NCI-H128 (cell line): ENCODE results near the gene TUT4.

ENCODE experiments used
- DNase-seq: peaks from one replicate; lab custom pipeline; 2025; ENCODE audit not compliant: unreplicated experiment; lab: John Stamatoyannopoulos, UW

The TUT4 gene

DNA sequence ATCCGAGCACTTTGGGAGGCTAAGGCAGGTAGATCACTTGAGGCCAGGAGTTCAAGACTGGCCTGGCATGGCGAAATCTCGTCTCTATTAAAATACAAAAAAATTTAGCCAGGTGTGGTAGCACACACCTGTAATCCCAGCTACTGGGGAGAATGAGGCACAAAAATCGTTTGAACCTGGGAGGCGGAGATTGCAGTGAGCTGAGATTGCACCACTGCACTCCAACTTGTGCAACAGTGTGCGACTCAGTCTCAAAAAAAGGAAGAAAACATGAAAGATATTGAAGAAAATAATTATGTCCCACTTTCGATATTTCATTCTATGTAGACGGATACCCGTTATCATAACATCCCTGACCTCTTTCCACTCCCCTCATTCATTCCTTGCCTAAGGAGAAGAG is 19.2 kb downstream of the TUT4 start:
- no peak for DNase-seq

DNA sequence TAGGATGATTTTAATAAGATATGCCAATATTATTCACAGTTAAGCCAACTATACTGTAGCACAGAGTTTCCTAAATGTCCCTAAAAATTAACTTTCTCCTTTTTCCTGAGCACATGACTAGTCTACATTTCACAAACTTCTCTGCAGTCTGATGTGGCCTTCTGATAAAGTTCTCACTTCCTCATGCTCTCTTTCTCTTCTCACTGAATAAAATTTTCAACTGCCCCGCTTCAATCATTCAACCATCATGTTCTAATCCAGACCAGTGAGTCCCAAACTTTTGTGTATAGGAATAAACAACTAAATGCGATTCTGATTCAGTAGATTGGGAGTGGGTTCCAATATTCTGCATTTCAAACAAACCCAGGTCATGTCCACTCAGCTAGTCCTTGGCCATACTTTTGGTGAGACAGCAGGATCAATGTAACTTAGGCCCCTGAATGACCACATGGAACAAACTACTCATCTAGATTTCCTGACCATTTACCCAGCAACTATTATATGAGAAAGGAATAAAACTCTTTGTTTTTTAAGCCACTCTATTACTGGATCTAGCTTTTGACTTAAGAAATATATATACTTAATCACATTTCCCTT is 20.1 kb downstream of the TUT4 start:
- DNase-seq = no peak

DNA sequence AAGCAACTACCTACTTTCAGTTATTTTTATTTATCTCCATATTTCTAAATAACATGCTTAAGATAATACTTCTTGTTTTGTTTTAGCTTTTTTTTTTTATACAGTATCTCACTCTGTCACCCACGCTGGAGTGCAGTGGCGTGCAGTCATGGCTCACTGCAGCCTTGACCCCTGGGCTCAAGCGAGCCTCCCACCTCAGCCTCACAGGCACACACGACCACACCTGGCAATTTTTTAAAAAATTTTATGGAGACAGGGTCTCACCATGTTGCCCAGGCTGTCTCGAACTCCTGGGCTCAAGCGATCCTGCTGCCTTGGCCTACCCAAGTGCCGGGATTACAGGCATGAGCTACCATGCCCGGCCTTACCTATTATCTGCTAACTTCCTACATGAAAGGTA is 20.6 kb downstream of the TUT4 start:
- no peak for DNase-seq

DNA sequence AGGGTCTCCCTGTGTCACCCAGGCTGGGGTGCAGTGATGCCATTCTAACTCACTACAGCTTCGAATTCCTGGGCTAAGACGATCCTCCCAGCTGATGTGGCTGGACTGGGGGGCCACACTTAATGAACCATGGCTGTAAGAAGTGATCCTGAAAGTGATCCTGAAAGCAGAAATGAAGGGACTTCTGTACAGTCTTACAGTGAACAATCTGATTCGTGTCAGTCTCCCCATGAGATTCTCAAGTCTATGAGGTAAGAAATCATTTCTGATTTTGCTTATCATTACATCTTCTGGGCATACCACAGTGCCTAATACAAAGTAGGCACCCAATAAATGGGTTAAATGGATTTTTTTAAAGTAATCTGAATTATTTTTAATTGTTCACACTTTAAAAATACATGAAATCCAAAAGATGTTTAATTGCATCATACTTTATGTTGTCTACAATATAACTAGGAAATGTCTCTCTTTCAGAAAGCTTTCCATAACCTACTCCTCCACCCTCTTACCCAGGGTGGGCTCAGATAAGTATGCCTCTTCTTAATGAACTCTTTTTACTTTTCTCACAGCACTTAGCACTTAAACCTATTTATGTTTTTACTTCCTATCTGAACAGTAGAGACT is 21.5 kb downstream of the TUT4 start:
- no peak for DNase-seq

DNA sequence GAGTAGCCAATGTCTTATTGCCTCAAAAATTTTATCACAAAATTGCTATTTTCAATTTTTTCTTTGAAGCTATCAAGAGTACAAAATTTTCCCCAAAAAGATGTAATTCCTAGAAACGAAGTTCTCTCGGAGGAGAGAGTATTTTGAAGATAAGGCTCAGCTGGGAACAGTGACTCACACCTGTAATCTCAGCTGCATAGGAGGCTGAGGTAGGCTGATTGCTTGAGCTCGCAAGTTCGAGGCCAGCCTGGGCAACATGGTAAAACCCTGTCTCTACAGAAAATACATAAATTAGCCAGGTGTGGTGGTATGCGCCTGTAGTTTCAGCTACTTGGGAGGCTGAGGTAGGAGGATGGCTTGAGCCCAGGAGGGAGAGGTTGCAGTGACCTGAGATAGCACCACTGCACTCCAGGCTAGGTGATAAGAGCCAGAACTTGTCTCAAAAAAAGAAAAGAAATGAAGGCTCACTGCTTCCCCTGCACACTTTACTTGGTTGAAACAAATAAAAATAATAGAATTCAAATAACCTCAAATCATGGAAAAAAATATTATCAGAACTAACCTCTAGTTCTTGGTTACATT is 22.2 kb downstream of the TUT4 start:
- no peak for DNase-seq

DNA sequence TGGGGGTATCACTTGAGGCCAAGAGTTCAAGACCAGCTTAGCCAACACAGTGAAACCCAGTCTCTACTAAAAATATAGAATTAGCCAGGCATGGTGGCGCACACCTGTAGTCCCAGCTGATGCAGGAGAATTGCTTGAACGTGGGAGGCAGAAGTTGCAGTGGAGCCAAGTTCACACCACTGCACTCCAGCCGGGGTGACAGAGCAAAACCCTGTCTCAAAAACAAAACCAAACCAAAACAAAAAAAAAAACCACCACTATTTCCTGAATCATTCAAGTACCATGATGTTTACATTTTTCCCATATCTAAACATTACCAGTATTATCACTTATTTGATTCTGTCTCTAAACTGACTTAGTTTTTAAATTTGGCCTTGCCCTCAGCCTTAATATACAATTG is 29.5 kb downstream of the TUT4 start:
- no peak for DNase-seq

DNA sequence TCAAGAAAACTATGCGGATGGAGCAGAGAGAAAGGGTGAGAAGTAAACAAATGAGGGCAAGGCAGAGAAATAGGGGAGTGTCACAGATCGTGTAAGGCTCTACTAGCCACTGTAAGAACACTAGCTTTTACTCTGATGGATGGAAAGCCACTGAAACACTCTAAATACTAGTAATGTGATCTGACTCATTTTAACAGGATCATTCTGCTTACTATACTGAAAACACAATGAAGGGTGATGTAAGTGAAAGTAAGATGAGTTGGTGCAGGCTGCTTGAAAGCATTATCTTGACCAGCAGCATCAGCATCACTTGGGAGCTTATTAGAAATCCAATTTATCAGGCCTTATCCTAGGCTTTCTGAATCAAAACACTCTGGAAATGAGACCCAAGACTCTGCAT is 32.7 kb downstream of the TUT4 start:
- no peak for DNase-seq

DNA sequence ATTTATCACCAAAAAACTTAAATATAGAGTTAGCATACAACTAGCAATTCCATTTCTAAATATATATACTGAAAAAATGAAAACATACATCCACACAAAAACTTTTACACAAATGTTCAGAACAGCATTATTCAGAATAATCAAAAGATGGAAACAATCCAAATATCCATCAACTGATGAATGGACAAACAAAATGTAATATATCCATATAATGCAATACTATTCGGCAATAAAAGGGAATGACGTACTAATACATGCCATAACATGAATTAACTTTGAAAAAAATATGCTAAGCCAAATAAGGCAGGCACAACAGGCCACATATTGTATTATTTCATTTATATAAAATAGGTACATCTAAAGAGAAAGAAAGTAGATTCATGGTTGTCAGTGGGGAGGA is 33.9 kb downstream of the TUT4 start:
- DNase-seq = no peak

DNA sequence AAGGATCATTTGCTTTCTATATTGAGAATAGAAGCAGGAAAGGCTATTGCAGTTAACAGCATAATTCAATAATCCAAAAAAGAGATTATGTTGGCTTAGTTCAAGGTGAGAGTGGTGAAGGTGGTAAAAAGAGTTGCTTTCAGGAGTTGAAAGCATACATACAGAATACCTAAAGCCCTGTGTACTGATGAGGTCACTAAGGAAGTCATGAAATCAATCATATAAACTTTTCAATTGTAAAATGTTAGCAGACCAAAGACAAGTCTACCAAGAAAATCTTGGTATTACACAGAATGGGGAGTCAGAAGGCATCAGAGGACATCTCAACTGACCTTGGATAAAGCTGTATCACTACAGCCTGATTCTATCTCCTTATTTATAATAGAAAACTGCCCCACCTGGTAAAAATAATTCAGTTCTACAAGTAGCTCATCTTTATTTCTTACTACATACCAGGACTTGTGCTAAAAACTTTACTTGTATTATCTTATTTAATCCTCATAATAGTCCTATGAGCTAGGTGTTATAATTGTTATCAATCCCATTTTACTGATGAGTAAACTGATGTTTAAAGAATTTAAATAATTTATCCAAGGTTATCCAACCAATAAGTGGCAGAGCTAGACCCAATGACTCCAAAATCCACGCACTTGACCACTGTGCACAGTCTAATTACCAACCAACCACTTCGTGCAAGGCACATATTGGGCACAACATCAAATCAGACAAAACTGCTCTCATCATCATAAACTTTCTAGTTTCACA is 40.9 kb downstream of the TUT4 start:
- DNase-seq = no peak

DNA sequence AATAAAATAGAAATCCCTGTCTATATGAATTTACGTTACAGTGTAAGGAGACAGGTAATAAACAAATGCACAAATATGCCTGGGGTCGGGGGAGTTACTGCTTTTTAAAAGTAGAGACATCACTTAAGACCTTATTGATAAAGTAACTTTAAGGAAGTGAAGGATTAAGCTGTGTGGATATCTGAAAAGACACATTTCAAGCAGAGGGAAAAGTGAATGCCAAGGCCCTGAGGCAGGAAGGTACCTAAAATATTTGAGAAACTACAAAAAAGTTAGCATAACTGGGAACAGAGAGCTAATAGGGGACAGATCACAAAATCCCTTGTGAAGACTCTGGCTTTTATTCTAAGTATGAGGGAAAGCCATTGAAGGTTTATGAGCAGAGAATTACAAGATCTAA is 41.5 kb downstream of the TUT4 start:
- no peak for DNase-seq

DNA sequence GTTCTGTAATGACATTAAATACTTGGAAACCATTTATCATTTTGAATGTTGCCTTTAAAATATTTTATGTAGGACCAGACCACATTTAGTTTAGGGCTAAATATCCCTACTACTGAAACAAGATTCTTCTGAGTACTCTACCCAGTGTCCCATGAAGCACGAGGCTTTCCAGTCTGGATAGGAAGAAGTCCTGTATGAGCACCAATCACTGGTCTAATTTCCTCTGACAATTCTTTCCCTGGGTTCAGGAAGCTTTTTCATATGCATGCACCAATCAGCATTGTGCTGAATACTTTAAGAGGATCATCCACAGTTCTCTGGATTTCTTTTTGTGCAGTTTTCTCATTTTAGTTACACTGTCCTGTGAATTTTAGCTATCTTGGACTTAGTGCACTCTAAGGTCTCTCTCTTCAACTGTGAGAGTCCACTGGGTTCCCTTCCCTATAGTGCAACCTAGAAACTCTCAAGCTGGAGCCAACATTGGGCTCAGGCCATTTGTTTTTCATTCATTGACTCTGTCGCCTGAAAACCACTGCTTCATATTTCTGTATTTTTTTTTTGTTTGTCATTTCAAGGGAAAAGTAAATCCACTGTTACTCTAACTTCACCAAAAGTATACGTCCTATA is 45.9 kb downstream of the TUT4 start:
- no peak for DNase-seq

DNA sequence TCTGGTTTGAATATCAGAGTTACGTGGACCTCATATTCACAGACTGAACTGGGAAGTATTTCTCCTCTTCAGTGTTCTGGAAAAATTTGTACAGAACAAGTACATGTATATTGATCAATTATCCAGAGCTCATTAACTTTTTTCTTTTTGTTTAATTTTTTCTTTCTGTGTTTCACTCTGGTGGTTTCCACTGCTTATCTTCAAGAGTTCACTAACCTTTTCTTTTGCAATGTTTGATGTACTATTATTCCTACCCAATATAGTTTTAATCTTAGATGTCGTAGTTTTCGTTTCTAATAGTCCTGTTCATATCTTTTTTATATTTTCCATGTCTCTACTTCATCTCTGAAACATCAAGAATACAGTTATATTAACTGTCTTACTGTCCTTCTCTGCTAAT is 46.5 kb downstream of the TUT4 start:
- DNase-seq = no peak

DNA sequence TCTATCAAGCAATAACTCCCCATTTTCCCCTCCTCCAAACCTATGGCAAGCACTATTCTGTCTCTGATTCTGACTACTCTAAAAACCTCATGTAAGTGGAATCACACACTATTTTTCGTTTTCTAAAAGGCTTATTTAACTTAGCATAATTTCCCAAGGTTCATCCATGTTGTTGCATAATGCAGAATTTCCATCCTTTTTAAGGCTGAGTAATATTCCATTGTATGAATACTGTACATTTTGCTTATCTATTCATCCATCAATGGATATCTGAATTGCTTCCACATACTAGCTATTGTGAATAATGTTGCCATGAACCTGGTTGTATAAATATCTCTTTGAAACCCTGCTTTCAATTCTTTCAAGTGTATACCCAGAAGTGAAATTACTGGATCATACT is 48.2 kb downstream of the TUT4 start:
- DNase-seq = no peak

DNA sequence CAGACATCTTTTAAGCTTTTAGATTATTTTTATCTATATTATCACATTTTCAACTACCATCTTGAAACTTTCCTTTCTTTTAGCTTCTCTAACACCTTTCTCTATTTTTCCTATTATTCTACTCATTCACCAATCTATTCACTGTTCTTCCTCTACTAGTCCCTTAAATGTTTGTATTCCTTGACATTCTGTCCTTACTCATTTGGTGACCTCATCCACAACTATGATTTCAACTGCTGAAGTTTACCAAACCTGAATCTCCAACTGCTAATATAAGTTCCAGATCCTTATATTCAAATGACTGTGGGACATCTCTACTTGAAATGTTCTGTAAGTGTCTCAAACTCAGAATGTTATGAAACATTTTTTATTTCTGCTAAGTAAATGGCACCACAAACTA is 49.2 kb downstream of the TUT4 start:
- no peak for DNase-seq

DNA sequence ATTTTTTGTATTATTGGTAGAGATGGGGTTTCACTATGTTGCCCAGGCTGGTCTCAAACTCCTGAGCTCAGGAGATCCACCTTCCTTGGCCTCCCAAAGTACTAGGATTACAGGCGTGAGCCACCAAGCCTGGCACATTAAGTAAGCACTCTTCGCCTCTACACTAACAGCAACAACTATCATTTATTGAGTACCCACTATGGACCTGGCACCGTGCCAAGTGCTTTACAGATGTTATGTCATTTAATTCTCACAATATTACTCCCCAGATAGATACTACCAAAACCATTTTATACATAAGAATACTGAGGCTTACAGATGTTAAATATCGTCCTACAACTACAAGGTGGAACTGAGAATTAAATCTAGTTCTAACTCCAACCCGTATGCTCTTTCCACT is 50.1 kb downstream of the TUT4 start:
- DNase-seq = no peak

DNA sequence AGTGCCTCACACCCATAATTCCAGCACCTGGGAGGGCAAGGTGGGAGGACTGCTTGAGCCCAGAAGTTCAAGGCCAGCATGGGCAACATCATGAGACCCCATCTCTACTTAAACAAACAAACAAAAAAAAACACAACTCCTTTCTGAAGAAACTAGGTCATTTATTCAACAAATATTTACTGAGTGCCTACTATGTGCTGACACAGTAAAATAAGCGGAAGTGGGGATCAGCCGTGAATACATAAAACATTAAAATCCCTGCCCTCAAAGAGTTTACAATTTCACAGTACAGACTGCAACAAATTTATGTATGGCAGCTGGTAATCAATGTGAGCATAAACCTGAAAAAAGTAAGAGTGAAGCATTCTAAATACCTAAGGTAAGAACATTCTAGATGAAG is 65.3 kb downstream of the TUT4 start:
- no peak for DNase-seq

DNA sequence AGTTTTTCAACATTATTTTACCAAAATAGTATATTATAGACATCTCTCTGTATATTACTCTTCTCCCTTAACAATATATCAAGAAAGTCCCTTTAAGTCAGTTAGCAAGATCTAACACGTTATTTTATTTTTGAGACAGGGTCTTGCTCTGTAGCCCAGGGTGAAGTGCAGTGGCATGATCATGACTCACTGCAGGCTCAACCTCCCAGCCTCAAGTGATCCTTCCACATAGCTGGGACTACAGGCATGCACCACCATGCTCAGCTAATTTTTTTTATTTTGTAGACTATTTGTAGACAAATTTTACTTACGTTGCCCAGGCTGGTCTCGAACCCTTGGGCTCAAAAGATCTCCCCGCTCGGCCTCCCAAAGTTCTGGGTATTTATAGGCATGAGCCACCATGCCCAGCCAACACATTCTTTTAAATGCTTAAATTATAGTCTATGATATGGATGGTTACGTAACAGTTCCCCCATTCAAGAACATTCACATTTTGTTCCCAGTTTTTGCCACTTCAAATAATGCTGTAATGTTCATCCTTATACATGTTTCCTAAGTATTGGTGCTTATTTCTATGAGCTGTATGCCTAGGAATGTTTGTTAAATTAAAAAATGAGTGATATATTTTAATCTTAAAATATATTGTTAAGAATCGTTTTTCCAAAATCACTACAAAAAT is 70.4 kb downstream of the TUT4 start:
- no peak for DNase-seq

DNA sequence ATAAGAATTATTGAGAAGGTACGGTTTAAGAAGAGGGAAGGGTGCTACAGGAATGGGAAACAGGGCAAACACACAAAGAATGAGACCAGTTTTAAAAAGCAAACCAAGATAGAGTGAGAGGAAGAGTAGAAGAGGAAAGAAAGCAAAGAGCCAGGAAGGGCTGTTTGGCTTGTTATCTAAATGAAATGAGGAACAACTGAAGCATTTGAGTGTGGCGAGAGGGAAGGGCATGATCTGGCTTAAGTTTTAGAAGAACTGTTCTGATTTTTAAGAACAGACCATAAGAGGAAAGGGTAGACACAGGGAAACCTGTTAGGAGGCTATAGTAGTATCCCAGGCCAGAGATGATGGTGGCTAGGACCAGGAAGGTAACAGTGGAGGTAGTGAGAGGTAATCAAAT is 73.8 kb downstream of the TUT4 start:
- DNase-seq = no peak

DNA sequence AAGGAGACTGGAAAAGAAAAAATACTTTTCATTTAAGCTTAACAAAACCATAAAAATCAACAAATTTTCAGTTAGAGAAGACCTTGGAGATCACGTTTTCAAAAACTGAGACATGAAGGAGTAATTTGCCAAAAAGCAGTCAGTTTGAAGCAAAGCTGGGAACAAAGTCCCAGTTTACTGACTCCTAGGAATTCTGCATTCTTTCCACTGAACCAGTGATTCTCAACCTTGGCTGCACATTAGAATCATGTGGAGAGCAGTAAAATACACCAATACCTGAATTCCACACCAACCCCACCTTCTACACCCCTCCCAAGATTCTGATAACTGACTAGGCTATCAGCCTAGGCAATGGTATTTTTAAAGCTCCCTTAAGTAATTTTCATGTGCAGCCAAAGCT is 75.0 kb downstream of the TUT4 start:
- DNase-seq = no peak

DNA sequence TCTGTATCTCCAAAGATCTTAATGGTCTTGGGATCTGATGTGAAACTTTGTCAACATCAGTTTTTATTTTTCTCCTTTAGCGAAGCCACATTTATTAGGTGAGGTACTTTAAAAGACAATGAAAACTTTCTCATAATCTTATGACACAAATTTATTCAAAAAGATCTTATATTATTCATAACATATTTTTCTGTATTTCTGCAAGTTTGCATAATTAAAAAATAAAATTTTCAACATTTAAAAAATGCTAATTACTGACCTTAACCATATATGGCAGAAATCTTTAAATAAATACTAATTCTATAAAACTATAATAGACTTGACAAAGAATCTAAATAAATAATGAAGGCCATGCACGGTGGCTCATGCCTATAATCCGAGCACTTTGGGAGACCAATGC is 75.9 kb downstream of the TUT4 start:
- DNase-seq = no peak

DNA sequence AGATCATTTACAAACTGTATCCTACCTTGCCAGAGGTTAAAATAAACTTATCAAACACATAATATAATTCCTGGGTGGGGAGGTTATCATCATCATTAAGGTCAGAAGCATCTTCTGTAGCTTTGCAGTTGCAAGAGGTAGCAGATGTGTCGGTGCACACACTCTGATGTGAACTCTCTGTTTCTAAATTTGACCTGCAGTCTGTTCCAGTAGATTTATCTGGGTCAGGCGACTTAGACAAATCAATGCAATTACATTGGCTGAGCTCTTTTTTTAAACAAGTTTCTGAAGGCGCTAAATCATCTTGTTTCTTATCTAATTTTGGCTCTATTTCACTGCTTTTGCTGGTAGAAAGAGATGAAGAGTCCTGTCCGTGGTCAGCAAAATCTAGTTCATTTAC is 78.1 kb downstream of the TUT4 start:
- DNase-seq = no peak
